Ectodermal cell (in vitro differentiated cells): Measurements from ENCODE around the gene STX4.

ENCODE experiments used
- H3K27ac ChIP-seq: 2 replicates; pipeline ENCODE4 v1.7.0; 2013; ENCODE audit warnings: mild to moderate bottlenecking, low read depth, low read length; ENCODE audit not compliant: insufficient read depth, poor library complexity, severe bottlenecking
- H3K27me3 ChIP-seq: 2 replicates; pipeline ENCODE4 v1.7.0; 2013; ENCODE audit warnings: mild to moderate bottlenecking, low read length; ENCODE audit not compliant: insufficient read depth, control insufficient read depth, poor library complexity, severe bottlenecking
- H3K36me3 ChIP-seq: one replicate; pipeline ENCODE4 v1.7.0; 2013; ENCODE audit warnings: low read length; ENCODE audit not compliant: control insufficient read depth, insufficient read depth
- H3K4me1 ChIP-seq: one replicate; pipeline ENCODE4 v1.7.0; 2013; ENCODE audit warnings: low read length; ENCODE audit not compliant: control insufficient read depth, insufficient read depth
- H3K4me3 ChIP-seq: 2 replicates; pipeline ENCODE4 v1.7.0; 2013; ENCODE audit warnings: low read depth, low read length, control low read depth; ENCODE audit not compliant: insufficient read depth
- H3K9me3 ChIP-seq: 2 replicates; pipeline ENCODE4 v1.7.0; 2013; ENCODE audit warnings: mild to moderate bottlenecking, low read length, moderate library complexity; ENCODE audit not compliant: control insufficient read depth
- WGBS, 2 experiments: methylation state at CpG; one replicate each; pipeline ENCODE4 v1.1.7; 2013; ENCODE audit warnings: missing lambda C conversion rate in 2 of 2; 5-methylcytosine and 5-hydroxymethylcytosine counted together

STX4 gene

DNA sequence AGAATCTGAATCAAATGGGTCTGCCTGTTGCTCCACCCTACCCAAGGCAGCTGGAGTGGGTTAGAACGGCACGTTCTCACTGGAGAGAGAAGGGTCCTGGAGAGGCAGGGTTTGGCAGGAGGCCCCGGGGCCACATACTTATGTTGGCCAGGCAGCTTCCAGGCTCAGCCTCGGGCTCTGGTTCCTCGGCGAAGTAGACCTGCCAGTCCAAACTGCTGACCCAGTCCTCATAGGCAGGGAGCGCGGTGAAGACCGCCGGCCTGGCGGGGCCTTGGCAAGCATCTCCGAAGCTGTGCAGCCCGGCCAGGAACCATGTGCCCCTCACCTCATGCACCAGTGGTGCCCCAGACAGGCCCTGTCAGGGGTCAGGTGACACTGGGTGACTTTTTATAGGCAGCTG, 50.6 kb downstream of the STX4 start:
- H3K9me3 ChIP-seq = no peaks in the 10 kb centered on the region
- WGBS, 2 experiments = 95% methylated on average over 13 of the region's 13 CpGs
- no peaks in the 10 kb centered on the region for H3K27me3 ChIP-seq
- H3K4me1 ChIP-seq = no peaks in the 10 kb centered on the region
- no peak overlapping the region for H3K27ac ChIP-seq
- peaks cover 31% of the 10 kb centered on the region for H3K36me3 ChIP-seq
- H3K4me3 ChIP-seq = no peak overlapping the region

DNA sequence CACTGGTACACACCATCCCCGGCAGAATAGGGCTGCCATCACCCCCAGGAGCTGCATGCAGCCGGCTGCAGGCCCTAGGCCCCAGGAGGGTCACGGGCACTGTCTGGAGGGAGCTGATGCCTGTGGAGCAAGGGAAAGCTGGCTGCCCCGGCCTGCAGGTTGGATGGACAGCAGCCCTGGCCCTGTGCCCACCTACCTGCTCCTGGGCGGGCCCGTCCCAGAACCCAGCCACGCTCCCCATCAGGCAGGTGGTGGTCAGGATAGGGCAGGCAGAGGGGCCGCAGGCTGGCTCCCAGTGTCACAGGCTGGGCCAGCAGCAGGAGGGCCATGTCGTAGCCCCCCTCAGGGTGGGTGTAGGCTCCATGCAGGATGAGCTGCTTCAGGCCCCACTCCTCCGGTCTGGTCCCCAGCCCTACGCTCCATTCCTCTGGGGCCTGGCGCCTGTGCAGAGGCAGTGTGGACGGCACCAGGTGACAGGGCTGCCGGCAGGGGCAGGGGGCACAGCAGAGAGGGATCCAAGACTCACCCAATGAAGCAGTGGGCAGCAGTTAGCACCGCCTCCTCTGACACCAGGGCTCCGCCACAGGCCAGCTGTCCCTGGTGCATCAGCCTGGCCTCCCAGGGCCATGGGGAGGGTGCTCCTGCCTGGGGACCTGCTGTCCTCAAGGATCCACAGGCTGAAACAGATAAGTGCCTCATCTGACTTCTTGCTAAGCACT, 51.4 kb downstream of the STX4 start:
- 93 to 94% methylated on average over 16 of the region's 16 CpGs for WGBS, 2 experiments
- H3K36me3 ChIP-seq = peaks cover 27% of the 10 kb centered on the region
- no peaks in the 10 kb centered on the region for H3K4me1 ChIP-seq
- no peak overlapping the region for H3K4me3 ChIP-seq
- no peaks in the 10 kb centered on the region for H3K27me3 ChIP-seq
- H3K27ac ChIP-seq = no peak overlapping the region
- H3K9me3 ChIP-seq = no peaks in the 10 kb centered on the region

DNA sequence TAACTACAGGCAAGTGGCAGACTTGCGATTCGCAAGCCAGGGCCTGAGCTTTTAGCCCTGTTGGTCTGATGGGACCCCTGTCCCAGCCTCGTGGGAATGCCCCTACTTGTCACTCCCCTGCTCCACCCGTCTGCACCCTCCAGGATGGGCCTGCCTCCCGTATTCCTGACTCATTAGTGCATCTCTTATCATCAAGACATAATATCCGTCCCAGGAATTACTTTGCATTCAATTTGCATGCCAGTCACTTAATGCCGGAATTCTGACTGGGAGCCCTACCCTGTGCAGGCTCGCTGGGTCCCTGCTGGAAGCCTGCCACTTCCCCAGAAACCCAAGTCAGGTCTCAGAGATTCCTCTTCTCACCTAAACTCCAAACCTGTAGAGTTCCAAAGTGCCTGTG, 52.1 kb downstream of the STX4 start:
- Histone ChIP-seq H3K27me3 (no peaks in the 10 kb centered on the region), H3K27ac (no peak overlapping the region), H3K36me3 (peaks cover 22% of the 10 kb centered on the region), H3K4me3 (no peak overlapping the region), H3K4me1 (no peaks in the 10 kb centered on the region), H3K9me3 (no peaks in the 10 kb centered on the region)
- 88 to 89% methylated on average over 8 of the region's 8 CpGs for WGBS, 2 experiments

DNA sequence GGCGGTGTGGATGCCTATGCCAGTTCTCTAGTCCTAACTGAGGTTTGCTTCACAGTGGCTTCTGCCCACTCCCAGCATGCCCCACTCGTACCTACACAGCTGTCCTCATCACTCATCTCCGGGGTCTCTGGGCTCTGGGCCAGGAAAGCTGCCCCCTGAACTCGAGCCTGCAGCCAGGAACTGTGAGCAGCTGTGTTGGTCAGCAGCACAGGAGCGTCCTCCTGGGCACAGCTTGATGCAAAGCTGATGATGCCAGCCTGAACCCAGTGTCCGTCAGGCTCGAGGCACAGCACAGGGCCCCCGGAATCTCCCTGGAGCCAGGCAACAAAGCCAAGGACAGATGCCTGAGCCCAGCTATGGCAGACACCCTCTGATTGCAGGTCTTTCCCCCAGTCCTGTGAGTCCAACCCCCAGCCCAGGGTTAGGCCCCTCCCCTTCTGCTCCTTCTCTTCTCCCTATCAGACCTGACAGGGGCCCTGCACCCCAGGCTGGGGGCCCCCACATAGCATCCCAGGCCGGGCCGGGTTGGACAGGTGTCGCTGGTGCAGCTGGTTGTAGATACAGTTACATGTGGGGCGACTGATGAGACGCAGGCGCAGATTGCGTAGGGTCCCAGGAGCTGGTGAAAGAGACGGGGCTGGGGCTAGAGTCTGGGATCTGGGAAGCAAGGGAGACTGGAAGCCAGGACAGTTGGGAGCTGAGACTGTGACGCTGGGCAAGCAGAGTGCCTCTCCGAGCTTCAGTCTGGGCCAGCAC, 52.7 kb downstream of the STX4 start:
- Histone ChIP-seq H3K27ac (no peak overlapping the region), H3K36me3 (peaks cover 22% of the 10 kb centered on the region)
- WGBS, 2 experiments = 94 to 95% methylated on average over 18 of the region's 18 CpGs

DNA sequence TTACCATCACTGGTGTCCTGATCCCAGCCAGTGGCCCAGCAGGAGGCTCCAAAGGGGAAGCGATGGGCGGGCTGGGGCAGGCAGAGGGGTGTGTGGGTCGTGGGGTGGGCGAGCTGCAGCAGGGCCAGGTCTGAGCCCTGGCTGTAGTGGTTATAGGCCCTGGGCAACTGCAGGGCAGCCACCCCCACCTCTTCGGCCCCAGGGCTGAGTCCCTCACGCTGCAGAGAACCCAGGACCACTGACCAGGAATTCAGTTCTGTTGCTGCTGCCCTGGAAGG, 53.2 kb downstream of the STX4 start:
- no peaks in the 10 kb centered on the region for H3K9me3 ChIP-seq
- no peaks in the 10 kb centered on the region for H3K4me1 ChIP-seq
- H3K36me3 ChIP-seq = peaks cover 19% of the 10 kb centered on the region
- no peak overlapping the region for H3K4me3 ChIP-seq
- WGBS, 2 experiments = 88 to 91% methylated on average over 6 of the region's 6 CpGs
- H3K27me3 ChIP-seq = no peaks in the 10 kb centered on the region
- H3K27ac ChIP-seq = no peak overlapping the region

More for the DNA sequence above, 52.7 kb downstream of the STX4 start:
- H3K27me3 ChIP-seq = no peaks in the 10 kb centered on the region
- no peak overlapping the region for H3K4me3 ChIP-seq
- H3K4me1 ChIP-seq = no peaks in the 10 kb centered on the region
- no peaks in the 10 kb centered on the region for H3K9me3 ChIP-seq

DNA sequence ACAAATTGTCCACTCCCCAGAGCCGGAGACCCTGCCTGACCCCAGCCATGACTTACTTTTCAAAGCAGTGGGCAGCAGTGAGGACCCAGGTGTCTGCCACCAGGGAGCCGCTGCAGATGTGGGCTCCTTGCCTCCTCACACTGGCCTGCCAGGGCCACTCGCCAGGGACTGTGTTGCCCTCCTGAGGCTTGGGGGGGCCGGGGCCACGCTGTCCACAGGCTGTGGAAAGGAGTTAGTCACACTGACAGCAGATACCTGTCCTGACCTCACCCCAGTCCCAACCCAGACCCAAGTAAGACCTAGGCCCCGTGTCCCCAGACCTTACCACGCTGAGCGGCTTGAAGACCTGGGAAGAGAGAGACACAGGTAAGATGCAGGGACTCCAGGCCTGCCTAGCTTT, 54.1 kb downstream of the STX4 start:
- H3K4me1 ChIP-seq = no peaks in the 10 kb centered on the region
- WGBS, 2 experiments = 95% methylated on average over 8 of the region's 8 CpGs
- H3K9me3 ChIP-seq = no peaks in the 10 kb centered on the region
- H3K4me3 ChIP-seq = no peak overlapping the region
- no peak overlapping the region for H3K27ac ChIP-seq
- H3K36me3 ChIP-seq = peaks cover 18% of the 10 kb centered on the region
- H3K27me3 ChIP-seq = no peaks in the 10 kb centered on the region

DNA sequence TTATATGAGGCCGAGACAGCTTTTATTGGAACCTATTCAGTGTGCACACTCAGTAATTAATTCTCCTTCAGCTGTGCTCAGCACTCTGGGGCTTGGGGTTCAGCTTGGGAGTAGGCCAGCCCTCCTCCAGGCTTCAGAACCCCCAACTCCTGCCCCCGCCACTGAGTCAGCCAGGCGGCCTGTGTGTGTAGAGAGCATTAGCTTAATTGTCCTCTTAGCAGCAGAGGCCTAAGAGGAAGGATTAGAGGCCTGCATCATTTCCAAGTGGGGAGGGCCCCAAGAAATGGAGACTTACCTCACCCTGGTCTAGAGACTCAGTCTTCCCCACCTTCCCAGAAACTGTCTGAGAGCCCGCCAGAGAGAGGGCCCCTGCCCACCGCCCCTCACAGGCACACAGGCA, 54.6 kb downstream of the STX4 start:
- no peaks in the 10 kb centered on the region for H3K27me3 ChIP-seq
- H3K36me3 ChIP-seq = peaks cover 18% of the 10 kb centered on the region
- no peak overlapping the region for H3K27ac ChIP-seq
- 92 to 96% methylated on average over 5 of the region's 5 CpGs for WGBS, 2 experiments
- no peak overlapping the region for H3K4me3 ChIP-seq
- H3K4me1 ChIP-seq = no peaks in the 10 kb centered on the region
- no peaks in the 10 kb centered on the region for H3K9me3 ChIP-seq

DNA sequence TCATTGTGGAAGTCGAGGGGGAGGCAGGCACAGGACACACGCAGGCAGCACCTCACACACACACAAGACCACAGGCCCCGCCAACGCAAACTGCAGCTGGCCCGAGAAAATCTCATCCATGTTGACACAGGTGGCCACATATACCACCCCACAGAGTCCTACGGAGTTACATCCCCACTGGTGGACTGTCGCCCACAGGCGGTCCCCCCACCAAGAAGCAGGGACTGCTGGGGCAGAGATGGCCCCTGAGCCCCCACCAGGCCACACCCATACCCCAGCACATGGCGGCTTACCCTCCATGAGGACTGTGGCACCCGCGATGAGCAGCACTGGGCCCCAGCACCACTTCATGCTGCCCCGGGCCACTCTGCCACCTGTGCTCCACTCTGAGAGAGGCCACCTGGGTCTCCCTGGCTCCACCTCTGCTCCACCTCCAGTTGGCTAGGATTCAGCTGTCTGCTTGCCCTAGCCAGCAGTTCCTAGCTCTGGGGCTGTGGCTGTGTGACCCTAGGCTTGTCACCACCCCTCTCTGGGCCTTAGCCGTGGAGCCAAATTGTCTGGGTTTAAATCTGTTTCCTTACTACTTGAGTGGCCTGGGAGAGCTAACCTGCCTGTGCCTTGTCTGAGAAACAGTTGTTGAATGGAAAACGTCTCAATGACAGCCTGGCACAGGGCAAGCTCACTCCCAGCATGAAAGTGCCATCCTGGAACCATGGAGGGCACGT, 55.3 kb downstream of the STX4 start, which contains the start of gene PRSS53:
Gene PRSS53 (minus strand): TSS at position 485 of the 725 bp plus-strand sequence. CDS start 134 bp downstream, at position 351.
- no peaks in the 10 kb centered on the region for H3K9me3 ChIP-seq
- 92% methylated on average over 15 of the region's 15 CpGs for WGBS, 2 experiments
- H3K4me3 ChIP-seq = no peak within 1 kb of the TSS
- H3K27me3 ChIP-seq = no peaks in the 10 kb centered on the region
- H3K4me1 ChIP-seq = no peaks in the 10 kb centered on the region
- peaks cover 18% of the 10 kb centered on the region for H3K36me3 ChIP-seq
- no peak within 1 kb of the TSS for H3K27ac ChIP-seq

DNA sequence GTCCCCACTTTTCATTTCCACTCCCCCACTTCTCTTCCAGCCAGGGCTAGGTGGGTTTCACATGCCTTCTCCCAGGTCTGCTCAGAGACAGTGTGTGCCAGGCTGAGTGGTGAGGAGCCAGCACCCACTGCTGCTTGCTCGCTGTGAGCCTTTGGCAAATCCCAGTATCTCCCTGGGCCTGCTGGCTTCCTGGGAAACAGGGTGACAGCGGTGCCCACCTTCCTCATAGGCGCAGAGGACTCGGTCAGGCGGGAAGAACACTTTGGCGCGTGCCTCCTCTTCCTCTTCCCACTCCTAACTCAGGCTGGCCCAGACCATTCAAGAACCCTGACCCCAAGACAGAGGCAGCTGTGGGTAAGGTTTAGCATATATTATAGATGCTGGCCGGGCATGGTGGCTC, 55.8 kb downstream of the STX4 start:
- Histone ChIP-seq H3K4me3 (no peak overlapping the region), H3K36me3 (peaks cover 18% of the 10 kb centered on the region), H3K4me1 (no peaks in the 10 kb centered on the region), H3K9me3 (no peaks in the 10 kb centered on the region), H3K27ac (no peak overlapping the region), H3K27me3 (no peaks in the 10 kb centered on the region)
- 95 to 96% methylated on average over 8 of the region's 8 CpGs for WGBS, 2 experiments
